ENCODE measurements around the gene CFAP99. TPM values are rescaled to one million over a fixed set of nuclear protein-coding genes. Genes with fewer than 3 reads are reported as not detected.

The CFAP99 gene
- total and polyA plus RNA-seq, 2 of the 8 experiments (the other 6 are each of a cell fraction or from before 2014, with no cell fraction given), result not detected

DNA sequence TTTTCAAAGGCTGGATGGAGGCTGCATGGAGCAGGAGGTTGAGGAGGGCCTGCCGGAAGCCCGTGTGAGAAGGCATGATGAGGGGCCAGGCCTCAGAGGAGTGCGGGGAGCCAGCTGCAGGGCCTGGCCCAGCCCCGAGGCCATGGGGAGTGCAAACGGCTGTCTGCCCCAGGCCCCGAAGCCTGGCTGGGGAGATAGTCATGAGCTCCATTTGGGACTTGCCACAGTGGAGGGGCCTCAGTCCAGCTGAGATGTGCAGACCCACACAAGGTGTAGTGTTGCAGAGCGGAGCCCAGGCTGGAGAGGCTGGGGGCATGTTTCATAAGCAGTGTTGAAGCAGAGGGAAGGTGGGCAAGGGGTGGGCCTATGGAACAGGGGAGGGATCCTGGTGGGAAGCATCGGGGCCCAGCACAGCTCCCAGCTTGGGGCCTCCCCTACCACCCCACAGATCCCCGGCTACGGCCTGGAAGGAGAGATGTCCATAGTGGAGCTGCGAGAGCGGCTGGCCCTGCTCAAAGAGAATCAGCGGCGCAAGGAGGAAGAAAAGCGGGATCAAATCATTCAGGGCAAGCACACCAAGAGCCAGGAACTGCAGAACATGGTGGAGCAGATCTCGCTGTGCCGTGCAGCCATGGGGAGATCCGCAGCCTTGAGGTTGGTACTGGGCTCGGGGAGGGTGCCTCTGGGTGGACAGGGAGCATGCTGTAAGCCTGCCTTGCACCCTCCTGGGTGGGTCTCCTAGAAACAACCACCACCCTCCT is 41.0 kb downstream of the CFAP99 start:
- no peak overlapping the region for H3K4me2 ChIP-seq (ENCODE audit: insufficient read depth in 1 of 2, low read depth in 2 of 2, low read length in 2 of 2)
- H3K9ac ChIP-seq (replicated peaks in 1 of 4; ENCODE audit: extremely low read depth in 1 of 4, low read depth in 3 of 4, low read length in 3 of 4), result no peak overlapping the region
- no peak for FAIRE-seq
- H2BK20ac ChIP-seq (ENCODE audit: low read length), result no peak overlapping the region
- no peaks in the 10 kb centered on the region; the same call in 1 of the 2 replicates for H3K79me1 ChIP-seq (ENCODE audit: low read depth, low read length)
- H2BK5ac ChIP-seq (ENCODE audit: low read depth, low read length), result no peak overlapping the region
- 0 out of 2 replicates have a peak overlapping the region, but pooled peaks have one; percentile 39 for H2BK12ac ChIP-seq (ENCODE audit: low read depth, low read length)
- no peak overlapping the region for H3K56ac ChIP-seq (replicated peaks; ENCODE audit: insufficient read length, low read depth, low read length)
- peaks cover 3% of the 10 kb centered on the region; the same call in 1 of the 2 replicates for H3K23me2 ChIP-seq (ENCODE audit: low read depth, low read length)
- peaks cover 0 to 20% (median 13%) of the 10 kb centered on the region in 4 experiments; a peak in 5 of 7 replicates for H3K27me3 ChIP-seq (replicated peaks in 1 of 4; ENCODE audit: control insufficient read depth in 3 of 4, extremely low read depth in 1 of 4, insufficient read depth in 3 of 4, low read length in 3 of 4)
- H3K23ac ChIP-seq (ENCODE audit: insufficient read length), result no peak overlapping the region
- H3K79me2 ChIP-seq (ENCODE audit: control insufficient read depth in 1 of 2, insufficient read depth in 2 of 2, low read length in 2 of 2), result no peaks in the 10 kb centered on the region
- no peaks in the 10 kb centered on the region for H3K9me3 ChIP-seq (ENCODE audit: insufficient read depth in 2 of 2, low read depth in 1 of 2, low read length in 1 of 2)
- no peak overlapping the region for H2AFZ ChIP-seq (ENCODE audit: low read length)
- ChIA-PET POLR2A (ENCODE audit: partially characterized antibody) (interaction anchor here (0.8 to 3.4 kb wide), 3 partner anchors 9 to 19 kb away, joined by 3 to 15 read pairs (median 6); partner anchors contain the start of gene RNF4), CTCF (ENCODE audit: partially characterized antibody) (interaction anchor here (0.7 to 5.7 kb wide), 3 partner anchors 17 to 240 kb away, joined by 4 to 39 read pairs (median 4); no protein-coding TSS in a partner anchor)
- H4K20me1 ChIP-seq (replicated peaks in 1 of 2; ENCODE audit: control insufficient read depth in 1 of 2, insufficient read depth in 2 of 2, low read length in 2 of 2), result peaks cover 0 to 2% of the 10 kb centered on the region in 2 experiments
- no peak overlapping the region for H2AK5ac ChIP-seq (ENCODE audit: low read depth, low read length)
- no peak overlapping the region for H4K91ac ChIP-seq (replicated peaks; ENCODE audit: insufficient read length, low read length)
- H3K14ac ChIP-seq (ENCODE audit: insufficient read length), result no peak overlapping the region
- H3K4me3 ChIP-seq (ENCODE audit: extremely low read depth in 1 of 4, insufficient read depth in 2 of 4, low read depth in 3 of 4, low read length in 4 of 4), result no peak overlapping the region
- H3K18ac ChIP-seq (ENCODE audit: extremely low read depth, low read length), result no peak overlapping the region
- DNase-seq (ENCODE audit: low read depth in 1 of 2, low spot score in 2 of 2), result no peak
- H3K4ac ChIP-seq (replicated peaks; ENCODE audit: insufficient read length, low read depth, low read length), result no peak overlapping the region
- WGBS, 2 experiments (ENCODE audit: extremely low coverage in 1 of 2, insufficient coverage in 1 of 2, insufficient read length in 1 of 2, insufficient replicate concordance in 2 of 2, low coverage in 1 of 2, low lambda C conversion rate in 2 of 2, missing lambda C conversion rate in 1 of 2), result 86% methylated on average over 19 of the region's 19 CpGs; no CpG with 5 or more reads in 1 of the 2 experiments
- H4K5ac ChIP-seq (ENCODE audit: insufficient read length, low read depth, low read length), result no peak overlapping the region
- peaks cover 0 to 10% (median 7%) of the 10 kb centered on the region in 4 experiments; a peak in 6 of 7 replicates for H3K4me1 ChIP-seq (replicated peaks in 1 of 4; ENCODE audit: control insufficient read depth in 3 of 4, insufficient read depth in 4 of 4, low read length in 3 of 4)
- no peaks in the 10 kb centered on the region for H3K36me3 ChIP-seq (ENCODE audit: control insufficient read depth in 2 of 4, insufficient read depth in 4 of 4, low read length in 3 of 4)
- H3K27ac ChIP-seq (ENCODE audit: low read depth, low read length), result no peak overlapping the region
- no peak overlapping the region for H2BK15ac ChIP-seq (ENCODE audit: low read length)
- H4K8ac ChIP-seq (ENCODE audit: extremely low read depth, insufficient read depth, low read length), result no peak overlapping the region
- no peak overlapping the region for H2BK120ac ChIP-seq (replicated peaks; ENCODE audit: low read depth, low read length)
- TF ChIP-seq YY1 (IDR thresholded peaks at IDR 0.05; ENCODE audit: low read depth, low read length), result no peak
- TF ChIP-seq SIRT6 (IDR thresholded peaks at IDR 0.05; ENCODE audit: low read length), result no peak
- no peak for TF ChIP-seq POLR2A (IDR thresholded peaks at IDR 0.05; ENCODE audit: control extremely low read depth in 1 of 2, low read depth in 2 of 2, low read length in 2 of 2)
- TF ChIP-seq SIN3A (conservative IDR thresholded peaks at IDR 0.05 in 1 of 2, IDR thresholded peaks at IDR 0.05 in 1 of 2; ENCODE audit: low read depth in 1 of 2, low read length in 2 of 2), result no peak
- TF ChIP-seq BCL11A (IDR thresholded peaks at IDR 0.05; ENCODE audit: low read depth in 2 of 2, low read length in 2 of 2), result no peak
- no peak for TF ChIP-seq EP300 (IDR thresholded peaks at IDR 0.05; ENCODE audit: borderline replicate concordance in 1 of 2, low read depth in 2 of 2, low read length in 2 of 2)
- no peak for TF ChIP-seq SP1 (IDR thresholded peaks at IDR 0.05; ENCODE audit: low read depth, low read length)
- TF ChIP-seq, protein P1, sequence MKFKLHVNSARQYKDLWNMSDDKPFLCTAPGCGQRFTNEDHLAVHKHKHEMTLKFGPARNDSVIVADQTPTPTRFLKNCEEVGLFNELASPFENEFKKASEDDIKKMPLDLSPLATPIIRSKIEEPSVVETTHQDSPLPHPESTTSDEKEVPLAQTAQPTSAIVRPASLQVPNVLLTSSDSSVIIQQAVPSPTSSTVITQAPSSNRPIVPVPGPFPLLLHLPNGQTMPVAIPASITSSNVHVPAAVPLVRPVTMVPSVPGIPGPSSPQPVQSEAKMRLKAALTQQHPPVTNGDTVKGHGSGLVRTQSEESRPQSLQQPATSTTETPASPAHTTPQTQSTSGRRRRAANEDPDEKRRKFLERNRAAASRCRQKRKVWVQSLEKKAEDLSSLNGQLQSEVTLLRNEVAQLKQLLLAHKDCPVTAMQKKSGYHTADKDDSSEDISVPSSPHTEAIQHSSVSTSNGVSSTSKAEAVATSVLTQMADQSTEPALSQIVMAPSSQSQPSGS (IDR thresholded peaks at IDR 0.05; ENCODE audit: low read length), result no peak
- TF ChIP-seq, protein P2, sequence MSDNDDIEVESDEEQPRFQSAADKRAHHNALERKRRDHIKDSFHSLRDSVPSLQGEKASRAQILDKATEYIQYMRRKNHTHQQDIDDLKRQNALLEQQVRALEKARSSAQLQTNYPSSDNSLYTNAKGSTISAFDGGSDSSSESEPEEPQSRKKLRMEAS (IDR thresholded peaks at IDR 0.05), result no peak
- TF ChIP-seq TAF7 (optimal IDR thresholded peaks at IDR 0.05; ENCODE audit: borderline replicate concordance, low read depth, low read length), result no peak

All from H1 (cell line).